Epithelial cell of esophagus (primary cell): ENCODE data around the gene WBP2.
"Not testable (repeated sequence)": the region's sequence is repeated elsewhere in the genome, so short reads cannot be mapped to it uniquely, and the experiment has no call there.

Experiments used
- DNase-seq: peaks from one replicate; pipeline ENCODE4 v3.0.0; 2010; ENCODE audit warnings: low read depth
- H3K4me3 ChIP-seq: 2 replicates; pipeline ENCODE4 v1.5.1; 2011; ENCODE audit warnings: mild to moderate bottlenecking, low read length, control low read depth
- CTCF ChIP-seq: IDR thresholded peaks from 2 replicates; pipeline ENCODE4 v1.5.1; 2011; ENCODE audit warnings: low read depth, mild to moderate bottlenecking, low read length, control low read depth, inconsistent platforms; ENCODE audit not compliant: insufficient read depth; ENCODE audit errors: missing control alignments

Gene WBP2

GRCh38 chr17:75893305-75894048 lies 38.3 kb upstream of the WBP2 start:
- H3K4me3 ChIP-seq, result no peak overlapping the region
- DNase-seq, result no peak
- TF ChIP-seq CTCF, result no peak

- no peak overlapping the region for H3K4me3 ChIP-seq
- TF ChIP-seq CTCF, result no peak
- DNase-seq, result no peak
Measured at GRCh38 chr17:75892556-75893224, 37.6 kb upstream of the WBP2 start.

GRCh38 chr17:75891605-75892555 lies 36.7 kb upstream of the WBP2 start:
- no peak for DNase-seq
- no peak overlapping the region for H3K4me3 ChIP-seq
- no peak for TF ChIP-seq CTCF

- no peak for DNase-seq
Measured at GRCh38 chr17:75891022-75891604, 36.0 kb upstream of the WBP2 start.

GRCh38 chr17:75889454-75889853 lies 34.3 kb upstream of the WBP2 start:
- DNase-seq, result no peak
- H3K4me3 ChIP-seq, result no peak overlapping the region
- TF ChIP-seq CTCF, result no peak

More at GRCh38 chr17:75891022-75891604, 36.0 kb upstream of the WBP2 start:
- no peak for TF ChIP-seq CTCF
- no peak overlapping the region for H3K4me3 ChIP-seq

- no peak for TF ChIP-seq CTCF
- DNase-seq, result no peak
- H3K4me3 ChIP-seq, result no peak overlapping the region
Measured at GRCh38 chr17:75888484-75888883, 33.3 kb upstream of the WBP2 start.

GRCh38 chr17:75885860-75886259 lies 30.7 kb upstream of the WBP2 start:
- not testable (repeated sequence) for H3K4me3 ChIP-seq, DNase-seq
